Measurements from ENCODE around the gene RASA4B.
"Not testable (repeated sequence)": the region's sequence is repeated elsewhere in the genome, so short reads cannot be mapped to it uniquely, and the experiment has no call there.

RASA4B gene

DNA sequence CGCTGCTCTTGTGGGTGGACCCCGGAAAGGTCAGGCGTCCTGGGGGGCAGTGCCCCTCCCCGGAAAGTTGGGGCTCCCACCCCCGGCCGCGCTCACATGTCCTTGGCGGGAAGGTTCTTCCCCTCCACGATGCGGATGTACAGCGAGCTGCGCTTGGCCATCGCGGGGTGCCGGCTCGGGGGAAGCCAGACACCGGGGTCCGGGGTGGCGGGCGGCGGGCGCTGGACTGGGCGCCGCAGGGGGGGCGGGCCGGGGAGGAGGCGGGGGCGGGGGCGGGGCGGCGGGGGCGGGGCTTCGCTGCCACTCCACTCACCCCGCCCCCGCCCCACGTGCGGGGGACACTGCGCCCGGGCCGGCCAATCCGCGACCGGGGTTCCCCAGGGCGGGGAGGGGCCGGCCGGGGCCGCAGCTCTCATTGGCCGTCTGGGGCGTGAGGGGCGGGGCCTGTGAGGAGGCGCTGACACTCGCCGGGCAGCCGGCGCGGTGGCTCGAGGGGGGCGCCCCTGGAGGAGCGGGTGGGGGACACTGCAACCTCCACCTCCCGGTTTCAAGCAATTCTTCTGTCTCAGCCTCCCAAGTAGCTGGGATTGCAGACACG is at the start of gene RASA4B:
RASA4B (minus strand) TSS at position 228 of the 598 bp plus-strand sequence; CDS start at position 161, 67 bp downstream.
- peak; percentile 8 for DNase-seq (ENCODE audit: low spot score)

DNA sequence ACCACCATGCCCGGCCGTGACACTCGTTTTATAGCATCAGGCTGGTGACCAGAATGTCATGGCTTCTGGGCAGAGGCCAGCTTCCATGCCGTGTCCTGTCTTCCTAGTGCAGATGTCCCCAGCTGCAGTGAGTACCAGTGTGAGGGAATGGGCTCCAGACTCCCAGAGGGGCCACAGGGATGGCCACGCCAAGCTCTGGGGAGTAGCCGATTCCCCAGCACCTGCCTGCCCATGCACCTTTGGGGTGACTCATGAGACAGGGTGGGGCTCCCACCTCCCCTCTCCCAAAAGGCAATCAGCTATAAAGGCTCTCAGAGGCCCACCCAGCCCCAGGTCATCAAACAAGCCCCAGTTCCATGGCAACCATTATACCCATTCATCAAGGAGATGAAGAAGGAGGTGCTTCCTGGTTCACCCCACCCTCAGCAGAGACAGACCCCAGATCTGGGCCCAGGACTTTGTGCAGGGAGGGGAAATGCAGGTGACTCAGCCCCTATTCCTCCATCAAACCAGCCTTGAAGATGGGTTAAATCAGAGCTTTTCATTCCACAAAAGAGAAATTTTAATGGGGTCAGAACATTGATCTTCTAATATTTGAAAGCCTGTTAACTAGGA is 33.3 kb upstream of the RASA4B start, which contains the start of gene SPDYE2:
SPDYE2 (plus strand) TSS at position 419 of the 615 bp plus-strand sequence. CDS start 2,030 bp downstream, outside the sequence.
- not testable (repeated sequence) for DNase-seq (ENCODE audit: low spot score)

DNA sequence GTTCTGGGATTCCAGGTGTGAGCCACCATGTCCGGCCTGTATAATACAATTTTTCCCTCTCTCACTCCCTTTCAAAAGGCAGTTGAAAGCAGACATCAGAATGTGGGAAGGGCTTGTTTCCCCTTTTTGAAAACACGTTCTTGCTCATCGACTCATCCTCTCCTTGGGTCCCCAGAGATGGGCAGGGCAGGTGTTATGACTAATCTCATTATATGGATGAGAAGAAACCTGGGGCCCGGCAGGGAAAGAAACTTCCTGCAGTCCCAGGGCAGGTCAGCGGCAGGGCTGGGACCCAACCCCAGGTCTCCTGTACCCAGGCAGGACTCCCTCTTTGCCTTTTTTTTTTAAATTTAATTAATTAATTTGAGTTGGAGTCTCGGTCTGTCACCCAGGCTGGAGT is 28.8 kb upstream of the RASA4B start:
- DNase-seq (ENCODE audit: low spot score) = not testable (repeated sequence)

DNA sequence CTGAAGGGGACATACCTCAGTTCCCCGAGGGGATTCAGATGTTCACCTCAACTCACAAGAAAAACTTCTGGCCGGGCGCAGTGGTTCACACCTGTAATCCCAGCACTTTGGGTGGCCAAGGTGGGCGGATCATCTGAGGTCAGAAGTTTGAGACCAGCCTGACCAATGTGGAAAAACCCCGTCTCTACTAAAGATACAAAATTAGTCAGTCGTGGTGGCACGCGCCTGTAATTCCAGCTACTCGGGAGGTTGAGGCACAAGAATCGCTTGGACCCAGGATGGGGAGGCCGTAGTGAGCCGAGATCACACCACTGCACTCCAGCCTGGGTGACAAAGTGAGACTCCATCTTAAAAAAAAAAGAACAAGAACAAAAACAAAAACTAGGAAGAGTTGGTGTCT is 27.7 kb upstream of the RASA4B start:
- DNase-seq (ENCODE audit: low spot score) = not testable (repeated sequence)

DNA sequence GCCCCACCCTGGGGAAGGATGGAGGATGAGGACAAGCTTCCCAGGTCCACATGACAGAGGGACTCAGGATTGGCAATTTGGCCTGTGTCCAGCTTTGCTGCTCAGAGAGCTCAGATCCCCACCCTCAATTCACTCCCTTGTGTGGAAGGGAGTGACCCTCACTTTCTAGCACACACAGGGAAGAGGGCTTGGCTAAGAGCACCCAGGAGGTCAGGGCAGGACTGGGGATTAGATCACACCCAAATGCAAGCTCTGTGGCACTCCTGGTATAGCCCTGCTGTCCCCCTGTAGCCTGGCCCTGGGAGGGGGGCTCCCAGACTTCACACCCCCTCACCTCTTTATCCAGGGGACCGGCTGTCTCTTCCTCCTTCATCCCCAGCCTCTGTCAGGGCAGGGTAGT is 26.8 kb upstream of the RASA4B start:
- not testable (repeated sequence) for DNase-seq (ENCODE audit: low spot score)

DNA sequence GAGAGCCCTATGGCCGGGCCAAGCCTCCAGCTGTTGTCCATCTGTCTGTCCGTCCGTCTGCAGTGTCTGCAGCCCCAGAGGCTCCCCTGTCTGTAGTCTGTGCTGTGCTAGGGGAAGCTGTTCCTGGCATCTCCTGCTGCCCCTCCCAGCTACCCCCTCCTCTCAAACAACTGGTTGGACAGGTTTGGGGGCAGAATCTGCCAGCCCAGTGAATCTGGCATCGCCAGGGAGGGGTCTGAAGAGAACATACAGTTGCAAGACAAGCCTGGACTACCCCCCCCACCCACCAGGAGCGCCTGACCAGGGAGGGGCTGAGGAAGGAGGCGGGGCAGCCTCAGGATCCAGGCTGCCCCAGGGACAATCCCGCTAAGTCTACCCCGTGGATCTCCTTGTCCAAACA is 26.0 kb upstream of the RASA4B start, which contains the start of gene UPK3BL2:
UPK3BL2 (minus strand) TSS at position 101 of the 400 bp plus-strand sequence; CDS start at position 41, 60 bp downstream.
- DNase-seq (ENCODE audit: low spot score) = not testable (repeated sequence)

DNA sequence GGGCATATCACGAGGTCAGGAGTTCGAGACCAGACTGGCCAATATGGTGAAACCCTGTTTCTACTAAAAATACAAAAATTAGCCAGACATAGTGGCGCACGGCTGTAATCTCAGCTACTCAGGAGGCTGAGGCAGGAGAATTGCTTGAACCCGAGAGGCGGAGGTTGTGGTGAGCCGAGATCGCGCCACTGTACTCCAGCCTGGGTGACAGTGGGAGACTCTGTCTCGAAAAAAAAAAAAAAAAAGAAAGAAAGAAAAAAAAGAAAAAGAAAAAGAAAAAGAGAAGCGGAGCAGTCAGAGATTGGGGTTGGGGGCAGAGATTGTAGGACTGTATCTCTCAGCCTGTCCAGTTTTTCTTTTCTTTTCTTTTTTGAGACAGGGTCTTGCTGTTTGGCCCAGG is 25.2 kb upstream of the RASA4B start:
- not testable (repeated sequence) for DNase-seq (ENCODE audit: low spot score)

DNA sequence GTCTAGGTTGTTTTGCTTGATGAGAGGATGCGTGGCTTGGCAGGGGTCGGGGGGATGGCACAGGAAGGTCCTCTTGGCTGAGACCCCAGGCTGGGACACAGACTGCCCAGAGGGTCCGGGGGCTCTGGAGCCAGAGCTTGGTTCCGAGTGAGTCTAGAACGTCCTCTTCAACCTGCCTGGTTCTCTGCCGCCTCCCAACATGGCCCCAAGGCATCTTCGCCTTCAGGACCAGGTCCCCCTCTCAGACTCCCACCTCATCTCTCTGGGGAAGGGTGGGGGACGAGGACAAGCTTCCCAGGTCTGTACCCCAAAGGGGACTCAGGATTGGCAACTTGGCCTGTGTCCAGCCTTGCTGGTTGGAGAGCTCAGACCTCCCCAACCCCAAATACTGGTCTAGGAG is 24.5 kb upstream of the RASA4B start:
- not testable (repeated sequence) for DNase-seq (ENCODE audit: low spot score)

DNA sequence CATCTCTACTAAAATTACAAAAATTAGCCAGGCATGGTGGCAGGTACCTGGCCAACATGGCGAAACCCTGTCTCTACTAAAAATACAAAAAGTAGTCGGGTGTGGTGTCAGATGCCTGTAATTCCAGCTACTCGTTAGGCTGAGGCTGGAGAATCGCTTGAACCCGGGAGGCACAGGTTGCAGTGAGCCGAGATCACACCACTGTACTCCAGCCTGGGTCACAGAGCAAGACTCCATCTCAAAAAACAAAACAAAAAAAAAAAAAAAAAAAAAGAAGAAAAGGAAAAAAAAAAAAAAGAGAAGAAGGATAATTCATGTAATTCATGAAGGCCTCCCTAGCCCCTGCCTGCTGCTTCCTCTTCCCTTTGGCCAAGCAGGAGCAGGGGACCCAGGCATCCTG is 23.0 kb upstream of the RASA4B start:
- DNase-seq (ENCODE audit: low spot score) = not testable (repeated sequence)

DNA sequence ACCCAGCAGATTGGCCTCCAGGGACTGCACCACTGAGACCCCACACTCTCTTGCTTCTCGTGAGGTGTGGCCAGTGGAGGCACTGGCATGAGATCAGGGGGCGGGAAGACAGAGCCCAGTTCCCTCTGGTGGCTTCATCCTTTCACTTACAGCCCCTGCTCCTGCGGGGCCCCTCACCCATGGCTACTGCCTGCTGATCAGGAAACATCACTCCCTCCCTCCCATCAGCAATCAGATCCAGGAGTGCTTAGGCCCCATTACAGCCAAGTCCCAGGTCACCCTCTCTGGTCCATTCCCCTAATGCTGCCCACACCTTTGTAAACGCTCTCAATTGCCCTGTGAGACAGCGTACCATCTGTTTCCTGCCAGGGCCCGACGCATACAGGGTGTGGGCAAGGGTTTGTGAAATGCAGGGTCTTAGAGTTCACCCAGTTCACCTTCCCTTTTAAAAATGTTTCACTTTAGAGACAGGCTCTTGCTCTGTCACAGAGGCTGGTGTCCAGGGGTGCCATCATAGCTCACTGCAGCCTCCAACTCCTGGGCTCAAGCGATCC is 17.6 kb upstream of the RASA4B start:
- not testable (repeated sequence) for DNase-seq (ENCODE audit: low spot score)

DNA sequence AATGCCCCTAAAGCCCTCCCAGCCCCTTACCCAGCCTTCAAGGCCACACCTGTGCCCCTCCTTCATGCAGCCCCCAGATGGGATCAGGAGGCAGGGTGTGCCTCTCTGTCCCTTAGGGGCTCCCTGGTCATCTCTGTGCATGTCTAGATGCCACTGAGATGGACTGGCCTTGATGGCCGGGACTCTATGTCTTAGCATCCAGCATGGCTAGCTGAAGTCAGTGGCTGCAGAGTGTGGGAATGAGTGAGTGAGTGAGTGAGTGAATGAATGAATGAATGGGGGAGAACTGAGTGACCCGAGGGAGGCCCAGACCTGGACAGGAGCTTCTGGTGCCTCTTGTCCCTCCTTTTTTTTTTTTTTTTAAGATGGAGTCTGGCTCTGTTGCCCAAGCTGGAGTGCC is 14.6 kb upstream of the RASA4B start:
- not testable (repeated sequence) for DNase-seq (ENCODE audit: low spot score)

DNA sequence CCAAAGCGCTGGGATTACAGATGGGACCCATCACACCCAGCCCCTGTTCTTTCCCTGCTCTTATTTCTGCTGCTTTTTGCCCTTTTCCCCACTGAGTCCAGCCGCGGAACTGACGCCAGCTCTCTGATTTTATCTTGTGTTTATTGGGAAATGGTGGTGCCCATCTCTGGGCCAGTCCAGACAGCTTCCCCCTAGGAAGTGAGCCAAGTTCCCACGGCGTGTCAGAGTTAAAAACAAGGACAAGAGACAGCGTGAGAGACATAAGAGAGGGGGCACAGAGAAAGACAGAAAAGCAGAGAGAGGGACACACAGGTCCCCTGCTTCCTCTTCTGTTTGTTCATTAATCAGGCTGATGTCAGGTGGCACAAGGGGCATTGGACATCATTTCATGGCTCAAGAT is 14.0 kb upstream of the RASA4B start:
- DNase-seq (ENCODE audit: low spot score) = not testable (repeated sequence)

DNA sequence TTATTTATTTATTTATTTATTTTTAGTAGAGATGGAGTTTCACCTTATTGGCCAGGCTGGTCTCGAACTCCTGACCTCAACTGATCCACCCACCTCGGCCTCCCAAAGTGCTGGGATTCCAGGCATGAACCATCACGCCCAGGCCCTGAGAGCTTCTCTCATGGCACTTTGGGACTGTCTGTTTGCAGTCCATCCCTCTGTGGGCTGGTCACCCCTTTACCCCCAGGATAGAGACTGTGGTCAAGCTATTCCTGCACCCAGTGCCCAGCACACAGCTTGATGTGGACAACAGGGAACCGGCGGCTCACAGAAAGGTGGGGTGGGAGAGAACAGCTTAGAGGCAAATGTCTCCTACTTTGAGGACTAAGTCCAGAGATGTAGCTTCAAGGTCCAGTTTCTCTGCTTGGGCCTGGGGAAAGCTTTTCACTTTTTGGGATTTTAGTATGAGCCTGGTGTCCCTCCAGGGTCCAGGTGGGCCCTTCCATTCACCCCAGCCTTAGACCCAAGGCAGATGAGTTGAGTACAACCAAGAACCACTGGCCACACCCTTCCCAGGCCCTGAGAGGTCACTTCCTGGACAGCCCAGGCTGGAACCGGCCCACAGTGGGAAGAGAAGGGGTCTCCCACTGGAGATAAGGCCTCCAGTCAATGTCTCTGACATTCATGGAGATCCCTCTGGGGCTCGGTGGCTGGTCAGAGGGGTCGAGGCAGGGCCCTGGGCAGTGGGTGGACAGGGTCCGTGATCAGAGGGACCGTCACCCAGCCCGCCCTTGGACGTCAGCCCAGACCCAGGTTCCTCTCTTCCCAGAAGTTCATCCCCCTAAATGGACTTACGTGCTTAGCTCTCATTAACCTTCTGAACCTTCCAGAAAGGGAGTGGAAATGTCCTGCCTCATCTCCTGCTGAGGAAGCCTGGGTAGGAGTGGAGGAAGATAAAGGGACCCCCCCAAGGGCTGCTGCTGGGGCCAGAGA is 10.5 kb upstream of the RASA4B start:
- DNase-seq (ENCODE audit: low spot score) = not testable (repeated sequence)

DNA sequence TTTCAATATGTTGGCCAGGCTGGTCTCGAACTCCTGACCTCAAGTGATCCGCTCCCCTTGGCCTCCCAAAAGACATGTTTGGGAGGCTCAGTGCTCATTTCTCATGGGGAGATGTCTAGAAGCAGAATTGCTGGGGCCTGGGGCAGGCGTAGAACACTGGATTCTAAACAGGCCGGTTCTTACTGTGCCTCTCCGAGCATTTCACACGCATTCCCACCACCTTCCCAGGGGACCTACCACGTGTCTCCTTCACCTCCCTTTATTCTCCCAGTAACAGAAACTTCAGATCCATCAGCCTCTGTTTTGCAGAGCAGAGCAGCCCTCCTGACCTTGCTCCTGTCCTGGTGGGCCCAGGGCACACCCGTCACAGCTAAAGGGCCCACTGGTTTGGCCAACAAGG is 9.6 kb upstream of the RASA4B start:
- not testable (repeated sequence) for DNase-seq (ENCODE audit: low spot score)

DNA sequence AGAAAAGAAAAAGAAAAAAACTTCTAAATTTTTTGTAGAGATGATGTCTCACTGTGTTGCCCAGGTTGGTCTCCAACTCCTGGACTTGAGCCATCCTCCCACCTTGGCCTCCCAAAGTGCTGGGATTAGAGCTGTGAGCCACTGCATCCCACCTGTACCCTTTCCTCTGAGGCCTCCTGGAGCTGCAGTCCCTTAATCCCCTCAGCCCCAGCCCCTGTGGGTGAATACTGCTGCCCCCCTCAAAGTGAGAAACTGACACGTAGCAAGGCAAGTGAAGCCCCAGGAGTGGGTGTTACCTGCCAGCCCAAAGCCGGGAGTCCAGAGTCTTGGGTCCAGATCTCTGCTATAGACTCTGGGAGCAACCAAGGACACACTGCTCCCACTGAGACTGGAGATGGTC is 7.2 kb upstream of the RASA4B start:
- not testable (repeated sequence) for DNase-seq (ENCODE audit: low spot score)

DNA sequence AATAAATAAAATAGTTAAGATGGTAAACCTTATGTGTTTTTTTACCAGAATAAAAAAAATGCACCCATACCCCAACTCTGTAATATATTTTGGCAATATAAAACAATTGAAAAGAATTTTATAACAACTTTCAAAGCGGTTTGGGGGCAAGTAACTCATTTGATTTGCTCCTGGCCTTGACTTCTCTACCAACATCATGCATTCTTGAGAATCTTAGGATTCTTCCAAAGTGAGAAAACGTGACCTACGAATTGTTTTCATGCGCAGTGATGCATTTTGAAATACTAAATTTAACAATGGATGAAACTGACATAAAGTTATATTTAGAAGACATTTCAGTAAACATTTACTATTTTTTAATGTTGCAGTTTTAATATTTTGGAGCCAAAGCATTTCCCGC is 3.2 kb upstream of the RASA4B start:
- not testable (repeated sequence) for DNase-seq (ENCODE audit: low spot score)

DNA sequence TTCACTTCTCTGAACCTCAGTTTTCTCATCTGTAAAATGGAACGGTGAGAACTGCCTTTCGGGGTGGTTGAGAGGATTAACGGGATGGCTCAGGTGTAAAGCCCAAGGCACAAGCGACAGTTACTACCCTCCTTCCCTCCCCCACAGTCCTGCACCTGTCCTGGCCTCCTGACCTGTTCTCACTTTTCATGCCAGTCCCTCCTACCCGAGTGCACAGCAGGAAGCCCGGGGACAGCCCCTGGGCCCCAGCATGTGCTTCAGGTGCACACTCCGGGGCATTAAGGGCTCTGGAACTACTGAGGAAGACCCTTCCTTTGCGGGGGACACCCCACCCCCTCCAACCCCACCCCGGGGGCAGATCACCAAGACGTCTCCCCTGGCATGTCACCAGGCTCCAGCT is 626 bp downstream of the RASA4B start:
- not testable (repeated sequence) for DNase-seq (ENCODE audit: low spot score)

DNA sequence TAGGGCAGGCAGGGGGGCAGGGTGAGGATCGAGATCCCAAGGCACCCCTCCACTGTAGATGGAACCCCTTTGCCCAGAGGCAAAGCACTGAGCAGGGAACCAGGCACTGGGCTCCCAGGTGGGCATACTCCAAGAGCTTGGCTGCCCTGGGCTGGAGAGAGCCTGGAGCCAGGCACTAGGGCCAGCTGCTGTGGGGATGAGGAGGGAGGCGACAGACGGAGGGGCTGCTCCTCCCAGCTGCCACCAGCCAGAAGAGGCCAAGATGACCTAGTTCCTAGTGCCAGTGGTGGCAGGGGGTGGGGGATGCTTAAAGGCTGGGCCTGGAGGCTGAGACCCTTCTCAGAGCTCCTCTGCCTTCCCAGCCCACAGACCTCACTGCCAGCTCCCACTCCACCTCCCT is 1.7 kb downstream of the RASA4B start:
- DNase-seq (ENCODE audit: low spot score) = not testable (repeated sequence)

DNA sequence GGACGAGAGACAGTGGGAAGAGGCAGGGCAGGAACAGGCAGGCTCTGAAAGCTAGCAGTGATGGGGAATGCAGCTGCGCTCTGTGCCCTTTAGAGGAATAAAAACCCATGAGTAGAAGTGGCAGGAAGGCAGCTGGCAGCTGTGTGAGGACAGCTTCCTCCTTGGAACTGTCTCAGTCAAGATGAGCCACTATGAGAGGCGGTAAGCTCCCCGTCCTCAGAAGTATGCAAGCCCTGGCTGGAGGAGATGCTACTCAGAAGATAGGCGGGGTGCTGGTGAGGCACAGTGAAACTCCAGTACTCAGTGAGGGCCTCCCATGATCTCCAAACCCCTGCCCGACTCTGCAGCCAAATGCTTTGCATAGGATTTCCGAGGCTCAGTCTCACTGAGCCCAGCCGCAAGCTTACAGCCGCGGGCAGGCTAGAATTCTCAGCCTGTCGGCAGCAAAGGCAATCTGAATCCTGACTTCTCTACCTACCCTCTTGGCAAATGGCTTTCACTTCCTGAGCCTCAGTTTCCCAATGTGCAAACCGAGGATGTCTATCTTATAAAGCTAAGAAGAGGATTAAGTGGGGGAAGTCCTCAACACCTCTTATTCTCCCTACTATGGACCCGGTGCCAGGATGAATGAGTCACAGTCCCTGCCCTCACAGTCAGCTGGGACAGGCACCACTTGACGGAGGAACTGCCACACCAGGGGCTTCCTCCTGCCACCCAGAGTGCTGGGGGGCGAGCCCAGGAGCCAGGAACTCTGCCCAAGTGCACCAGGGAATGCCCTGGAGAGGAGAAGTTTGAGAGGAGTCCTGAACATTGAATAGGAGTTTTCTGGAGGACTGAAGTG is 2.5 kb downstream of the RASA4B start:
- DNase-seq (ENCODE audit: low spot score) = not testable (repeated sequence)

DNA sequence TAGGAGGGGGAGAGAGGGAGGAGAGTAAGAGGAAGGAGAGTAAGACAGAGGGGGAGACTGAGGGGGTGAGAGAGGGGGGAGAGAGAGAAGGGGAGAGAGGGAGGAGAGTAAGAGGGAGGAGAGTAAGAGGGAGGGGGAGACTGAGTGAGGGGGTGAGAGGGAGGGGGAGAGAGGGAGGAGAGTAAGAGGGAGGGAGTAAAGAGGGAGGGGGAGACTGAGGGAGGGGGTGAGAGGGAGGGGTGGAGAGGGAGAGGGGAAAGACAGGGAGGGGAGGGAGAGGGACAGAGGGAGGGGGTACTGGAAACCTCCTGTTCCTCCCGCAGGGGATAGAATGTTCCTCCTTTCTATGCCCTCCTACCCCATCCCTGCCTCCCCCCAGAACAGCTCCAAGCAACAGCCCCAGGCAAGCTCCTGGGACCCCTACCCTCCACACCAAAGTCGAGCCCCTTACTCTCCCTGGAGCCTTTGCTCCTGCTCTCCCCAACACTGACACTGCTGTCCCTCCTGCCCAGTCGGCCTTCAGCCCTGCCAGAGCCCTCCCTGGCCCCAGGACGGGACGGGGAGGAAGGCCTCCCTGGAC is 4.8 kb downstream of the RASA4B start:
- DNase-seq (ENCODE audit: low spot score) = peak; percentile 38
